Fibroblast of the aortic adventitia (primary cell): ENCODE measurements around the gene FBXO44. TPM values are rescaled to one million over a fixed set of nuclear protein-coding genes. Genes with fewer than 3 reads are reported as not detected.

ENCODE experiments used
- DNase-seq: peaks from one replicate; pipeline ENCODE4 v3.0.0-alpha.2; 2010; ENCODE audit warnings: low read depth
- H3K4me3 ChIP-seq: 2 replicates; pipeline ENCODE4 v1.5.1; 2011; ENCODE audit warnings: low read depth, mild to moderate bottlenecking, control low read depth, low read length, moderate library complexity
- total RNA-seq: library from RNA; depleted of rRNA; stranded (reverse); fragments of >200 nt; gene quantifications from 2 replicates; pipeline ENCODE4 v1.2.3, GENCODE V29; 2012; ENCODE audit warnings: low replicate concordance
- TF ChIP-seq, protein P1 (sequence below): IDR thresholded peaks from 2 replicates; pipeline ENCODE4 v1.5.1; 2011; ENCODE audit warnings: mild to moderate bottlenecking, low read length, control low read depth, inconsistent platforms; ENCODE audit not compliant: insufficient read depth

FBXO44 gene
- total RNA-seq, 1 donor: 8.1 TPM

DNA sequence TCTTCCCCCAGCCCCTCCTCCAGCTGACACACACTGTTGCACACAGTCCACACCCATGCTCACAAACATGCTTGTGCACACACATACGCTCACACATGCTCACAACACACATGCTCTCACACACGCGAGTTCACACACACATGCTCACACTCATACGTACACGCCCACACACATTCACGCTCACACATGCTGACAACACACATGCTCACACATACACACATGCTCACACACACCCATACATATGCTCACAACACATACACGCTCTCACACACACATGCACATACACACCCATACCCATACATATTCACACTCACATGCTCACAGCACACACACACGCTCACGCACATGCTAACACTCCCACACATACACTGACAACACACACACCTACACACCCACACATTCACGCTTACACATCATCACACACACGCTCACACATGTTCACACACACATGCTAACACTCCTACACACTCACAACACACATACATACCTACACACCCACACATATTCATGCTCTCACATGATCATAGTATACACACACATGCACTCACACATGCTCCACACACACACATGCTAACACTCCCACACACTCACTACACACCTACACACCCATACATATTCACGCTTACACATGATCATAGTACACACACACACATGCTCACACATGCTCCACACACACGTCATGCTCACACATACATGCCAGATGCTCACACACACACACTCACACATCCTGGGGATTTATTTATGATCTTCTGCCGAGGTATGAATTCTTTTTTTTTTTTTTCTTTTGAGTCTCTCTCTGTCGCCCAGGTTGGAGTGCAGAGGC is 47.5 kb downstream of the FBXO44 start:
- H3K4me3 ChIP-seq: no peak overlapping the region
- no peak for DNase-seq
- TF ChIP-seq, protein P1, sequence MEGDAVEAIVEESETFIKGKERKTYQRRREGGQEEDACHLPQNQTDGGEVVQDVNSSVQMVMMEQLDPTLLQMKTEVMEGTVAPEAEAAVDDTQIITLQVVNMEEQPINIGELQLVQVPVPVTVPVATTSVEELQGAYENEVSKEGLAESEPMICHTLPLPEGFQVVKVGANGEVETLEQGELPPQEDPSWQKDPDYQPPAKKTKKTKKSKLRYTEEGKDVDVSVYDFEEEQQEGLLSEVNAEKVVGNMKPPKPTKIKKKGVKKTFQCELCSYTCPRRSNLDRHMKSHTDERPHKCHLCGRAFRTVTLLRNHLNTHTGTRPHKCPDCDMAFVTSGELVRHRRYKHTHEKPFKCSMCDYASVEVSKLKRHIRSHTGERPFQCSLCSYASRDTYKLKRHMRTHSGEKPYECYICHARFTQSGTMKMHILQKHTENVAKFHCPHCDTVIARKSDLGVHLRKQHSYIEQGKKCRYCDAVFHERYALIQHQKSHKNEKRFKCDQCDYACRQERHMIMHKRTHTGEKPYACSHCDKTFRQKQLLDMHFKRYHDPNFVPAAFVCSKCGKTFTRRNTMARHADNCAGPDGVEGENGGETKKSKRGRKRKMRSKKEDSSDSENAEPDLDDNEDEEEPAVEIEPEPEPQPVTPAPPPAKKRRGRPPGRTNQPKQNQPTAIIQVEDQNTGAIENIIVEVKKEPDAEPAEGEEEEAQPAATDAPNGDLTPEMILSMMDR: no peak

DNA sequence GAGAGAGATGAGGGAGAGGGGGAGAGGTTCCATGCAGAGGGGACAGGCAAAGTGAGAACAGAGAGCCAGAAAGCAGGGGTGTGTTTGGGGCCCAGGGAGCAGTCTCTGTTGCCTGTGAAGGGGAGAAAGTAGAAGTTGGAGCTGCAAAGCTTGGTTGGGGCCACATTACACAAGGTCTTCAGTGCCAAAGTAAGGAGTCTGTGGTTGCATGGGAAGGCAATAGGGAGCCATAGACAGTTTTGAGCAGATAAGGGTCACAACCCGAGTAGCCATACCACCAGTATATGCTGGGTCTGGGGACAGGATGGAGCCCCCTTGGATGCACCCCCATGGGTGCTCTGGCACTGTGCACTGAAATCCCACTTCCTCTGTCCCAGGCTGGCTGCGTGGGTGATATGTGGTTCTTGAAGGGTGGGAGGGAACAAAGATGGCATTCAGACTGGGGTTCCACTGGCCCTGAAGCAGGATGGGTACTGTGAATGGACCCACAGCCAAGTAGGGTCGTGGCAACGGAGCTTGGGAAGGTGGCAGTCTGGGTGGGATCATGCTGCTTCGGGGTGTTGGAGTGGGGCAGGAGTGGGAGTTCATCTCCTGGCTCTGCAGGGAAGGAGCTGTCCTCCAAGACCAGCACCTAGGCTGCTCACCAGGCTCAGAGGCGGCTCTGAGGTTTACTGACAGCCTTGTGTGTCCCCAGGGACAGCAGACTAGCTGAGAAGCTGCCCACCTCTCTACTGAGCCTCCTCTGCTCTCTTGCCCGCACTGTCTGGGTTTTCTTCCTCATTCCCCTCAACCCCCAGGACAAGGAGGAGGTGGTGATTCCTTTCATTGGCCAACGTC is 48.9 kb downstream of the FBXO44 start:
- H3K4me3 ChIP-seq: no peak overlapping the region
- TF ChIP-seq, protein P1: no peak
- no peak for DNase-seq

DNA sequence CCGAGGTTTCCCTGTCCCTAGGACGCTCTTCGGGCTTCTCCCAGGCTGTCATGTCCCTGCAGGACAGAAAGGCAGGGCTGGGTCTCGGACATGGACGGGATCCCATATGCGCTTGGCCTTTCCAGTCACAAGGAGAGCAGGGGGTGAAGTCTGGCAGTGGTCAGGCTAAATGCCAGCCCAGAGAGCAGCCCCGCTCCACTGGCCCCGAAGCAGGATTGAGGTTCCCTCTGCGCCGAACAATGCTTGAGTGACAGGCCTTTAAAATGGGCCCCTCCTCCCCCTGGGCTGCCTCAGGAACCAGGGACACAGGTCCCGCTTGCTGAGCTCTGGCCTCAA is 49.5 kb downstream of the FBXO44 start:
- no peak for DNase-seq
- TF ChIP-seq, protein P1: no peak
- no peak overlapping the region for H3K4me3 ChIP-seq

DNA sequence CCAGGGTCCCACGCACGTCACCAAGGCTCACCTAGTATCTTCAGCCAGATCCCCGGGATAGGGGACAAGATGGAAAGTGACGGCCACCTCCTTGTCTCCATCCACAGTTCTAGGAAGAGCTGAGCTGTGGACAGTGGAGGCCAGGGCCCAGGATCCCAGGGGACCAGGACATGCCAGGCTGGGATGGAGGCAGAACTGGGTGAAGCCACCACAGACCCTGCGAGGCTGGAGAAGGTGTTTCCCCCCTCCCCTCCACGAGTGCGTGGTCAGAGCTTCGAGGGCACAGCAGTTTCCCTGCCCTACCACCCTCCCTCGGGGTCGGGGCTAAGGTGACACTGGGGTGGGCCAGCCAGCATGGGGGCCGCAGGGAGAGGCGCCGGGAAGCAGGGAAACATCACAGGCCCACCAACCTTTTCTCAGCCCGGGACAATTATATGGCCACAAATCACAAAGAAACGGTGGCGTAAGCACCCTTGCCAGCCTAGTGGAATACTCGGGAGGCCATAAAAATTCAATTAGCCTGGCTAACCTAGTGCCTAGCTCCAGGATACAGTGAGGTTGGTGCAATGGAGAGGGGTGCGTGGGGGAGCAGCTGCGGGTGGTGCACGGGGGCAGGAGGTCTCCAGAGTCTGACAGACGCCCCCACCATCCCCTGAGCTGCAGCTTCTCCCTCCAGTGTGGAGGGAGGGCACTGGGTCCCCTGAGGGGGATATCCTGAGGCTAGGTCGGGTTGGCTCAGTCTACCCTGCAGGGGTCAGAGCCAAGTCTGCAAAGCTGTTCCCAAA is 50.2 kb downstream of the FBXO44 start:
- TF ChIP-seq, protein P1: no peak
- DNase-seq: no peak
- H3K4me3 ChIP-seq: no peak overlapping the region

DNA sequence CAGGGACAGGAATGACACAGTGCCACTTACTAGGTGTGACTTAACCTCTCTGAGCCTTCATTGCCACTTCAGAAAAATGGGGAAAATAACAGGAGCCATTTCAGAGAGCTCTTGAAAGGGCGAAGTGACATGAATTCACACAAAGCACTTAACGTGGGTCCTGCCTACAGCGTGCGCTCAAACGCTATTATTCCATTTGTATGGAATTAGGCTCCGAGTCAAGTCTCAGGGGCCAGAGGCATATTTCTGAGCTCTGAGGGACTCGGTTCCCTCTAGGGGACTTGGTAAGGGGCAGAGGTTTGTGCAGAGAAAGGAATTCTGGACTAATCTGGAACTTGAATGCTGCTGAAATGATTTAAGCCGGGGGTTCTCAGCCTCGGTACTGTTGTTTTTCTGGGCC is 50.9 kb downstream of the FBXO44 start:
- TF ChIP-seq, protein P1: no peak

DNA sequence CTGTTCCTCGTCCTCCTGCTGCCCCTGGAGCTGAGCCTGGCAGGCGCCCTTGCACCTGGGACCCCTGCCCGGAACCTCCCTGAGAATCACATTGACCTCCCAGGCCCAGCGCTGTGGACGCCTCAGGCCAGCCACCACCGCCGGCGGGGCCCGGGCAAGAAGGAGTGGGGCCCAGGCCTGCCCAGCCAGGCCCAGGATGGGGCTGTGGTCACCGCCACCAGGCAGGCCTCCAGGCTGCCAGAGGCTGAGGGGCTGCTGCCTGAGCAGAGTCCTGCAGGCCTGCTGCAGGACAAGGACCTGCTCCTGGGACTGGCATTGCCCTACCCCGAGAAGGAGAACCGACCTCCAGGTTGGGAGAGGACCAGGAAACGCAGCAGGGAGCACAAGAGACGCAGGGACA is 51.6 kb downstream of the FBXO44 start:
- TF ChIP-seq, protein P1: no peak
- H3K4me3 ChIP-seq: no peak overlapping the region
- DNase-seq: no peak

More for the DNA sequence above, 50.9 kb downstream of the FBXO44 start:
- H3K4me3 ChIP-seq: no peak overlapping the region
- no peak for DNase-seq
